Colonic mucosa (tissue), 4 donors: ENCODE results near the gene OR5AN1. TPM values are rescaled to one million over a fixed set of nuclear protein-coding genes. Genes with fewer than 3 reads are reported as not detected.

ENCODE experiments used
- DNase-seq: peaks from one replicate; pipeline ENCODE4 v3.0.0-alpha.2; 2020
- H3K27ac ChIP-seq: fragments of 200-600 bp; one replicate; pipeline ENCODE4 v1.8.0; 2021
- H3K27me3 ChIP-seq: fragments of 200-600 bp; one replicate; pipeline ENCODE4 v1.8.0; 2021
- H3K36me3 ChIP-seq: fragments of 200-600 bp; one replicate; pipeline ENCODE4 v1.8.0; 2021
- H3K4me1 ChIP-seq: fragments of 200-600 bp; one replicate; pipeline ENCODE4 v1.8.0; 2021; ENCODE audit warnings: mild to moderate bottlenecking
- H3K4me3 ChIP-seq: fragments of 200-600 bp; one replicate; pipeline ENCODE4 v1.8.0; 2021
- H3K9ac ChIP-seq, 2 donors: one replicate each; pipeline ENCODE4 v1.7.0; 2013; ENCODE audit warnings: control low read depth in 2 of 2, low read depth in 2 of 2, low read length in 2 of 2
- H3K9me3 ChIP-seq: fragments of 200-600 bp; one replicate; pipeline ENCODE4 v1.8.0; 2021
- intact Hi-C: fragments of 100-400 bp; cut with DNase I; formaldehyde crosslinking; loops from one replicate; pipeline ENCODE4 v1.14.1; 2022
- total RNA-seq, 2 donors: library from RNA; stranded (reverse); fragmentation: NEBNext Ultra II Directional in 1 of 2; extraction: Animal tissue kit (Norgen Biotek cat#: 25700) in 1 of 2; gene quantifications; one replicate each; pipeline ENCODE4 v1.2.1, GENCODE V29; 2021
- TF ChIP-seq, protein P1 (sequence below): fragments of 200-600 bp; IDR thresholded peaks from one replicate; pipeline ENCODE4 v1.8.0; 2022; ENCODE audit warnings: antibody characterized with exemption, mild to moderate bottlenecking
- donor health status: healthy.
- donor health status: DM: no; HTN: no; CAD: no.
- donor health status: DM: no; HTN: no; CAD: no.

OR5AN1 gene
- total RNA-seq, 2 donors from 2014 or later = not detected

DNA sequence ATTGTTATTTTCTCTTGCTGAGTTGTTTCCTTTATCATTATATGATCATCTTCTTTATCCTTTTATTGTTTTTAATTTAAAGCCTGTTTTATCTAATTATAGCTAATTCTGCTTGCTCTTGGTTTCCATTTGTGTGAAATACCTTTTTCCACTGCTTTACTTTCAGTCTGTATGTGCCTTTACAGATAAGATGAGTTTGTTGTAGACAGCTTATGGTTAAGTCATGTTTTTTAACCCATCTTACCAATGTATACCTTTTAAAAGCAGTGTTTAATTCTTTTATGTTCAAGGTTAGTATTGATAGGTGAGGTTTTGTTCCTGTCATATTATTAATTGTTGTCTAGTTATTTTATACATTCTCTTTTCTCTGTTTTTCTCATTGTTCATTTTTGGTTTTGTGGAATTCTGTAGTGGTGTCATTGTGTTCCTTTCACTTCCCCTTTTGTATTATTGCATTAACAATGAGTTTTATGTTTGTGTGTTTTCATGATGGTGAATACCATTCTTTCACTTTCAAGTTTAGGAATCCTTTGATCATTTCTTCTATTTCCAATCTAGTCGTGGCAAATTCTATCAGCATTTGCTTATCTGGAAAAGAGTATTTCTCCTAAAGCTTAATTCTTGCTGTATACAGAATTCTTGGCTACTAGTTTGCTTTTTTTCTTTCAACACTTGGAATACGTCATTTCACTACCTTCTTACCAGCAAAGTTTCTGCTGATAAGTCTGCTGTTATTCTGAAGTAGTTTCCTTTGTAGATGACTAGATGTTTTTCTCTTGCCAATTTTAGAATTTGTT, 21.8 kb downstream of the OR5AN1 start:
- H3K36me3 ChIP-seq = no peaks in the 10 kb centered on the region
- H3K4me3 ChIP-seq = no peak overlapping the region
- TF ChIP-seq, protein P1, sequence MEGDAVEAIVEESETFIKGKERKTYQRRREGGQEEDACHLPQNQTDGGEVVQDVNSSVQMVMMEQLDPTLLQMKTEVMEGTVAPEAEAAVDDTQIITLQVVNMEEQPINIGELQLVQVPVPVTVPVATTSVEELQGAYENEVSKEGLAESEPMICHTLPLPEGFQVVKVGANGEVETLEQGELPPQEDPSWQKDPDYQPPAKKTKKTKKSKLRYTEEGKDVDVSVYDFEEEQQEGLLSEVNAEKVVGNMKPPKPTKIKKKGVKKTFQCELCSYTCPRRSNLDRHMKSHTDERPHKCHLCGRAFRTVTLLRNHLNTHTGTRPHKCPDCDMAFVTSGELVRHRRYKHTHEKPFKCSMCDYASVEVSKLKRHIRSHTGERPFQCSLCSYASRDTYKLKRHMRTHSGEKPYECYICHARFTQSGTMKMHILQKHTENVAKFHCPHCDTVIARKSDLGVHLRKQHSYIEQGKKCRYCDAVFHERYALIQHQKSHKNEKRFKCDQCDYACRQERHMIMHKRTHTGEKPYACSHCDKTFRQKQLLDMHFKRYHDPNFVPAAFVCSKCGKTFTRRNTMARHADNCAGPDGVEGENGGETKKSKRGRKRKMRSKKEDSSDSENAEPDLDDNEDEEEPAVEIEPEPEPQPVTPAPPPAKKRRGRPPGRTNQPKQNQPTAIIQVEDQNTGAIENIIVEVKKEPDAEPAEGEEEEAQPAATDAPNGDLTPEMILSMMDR = no peak
- intact Hi-C loops = no loop called here
- no peaks in the 10 kb centered on the region for H3K27me3 ChIP-seq
- H3K4me1 ChIP-seq = no peaks in the 10 kb centered on the region
- no peak for DNase-seq
- H3K9me3 ChIP-seq = no peaks in the 10 kb centered on the region
- no peak overlapping the region for H3K9ac ChIP-seq
- H3K27ac ChIP-seq = no peak overlapping the region

DNA sequence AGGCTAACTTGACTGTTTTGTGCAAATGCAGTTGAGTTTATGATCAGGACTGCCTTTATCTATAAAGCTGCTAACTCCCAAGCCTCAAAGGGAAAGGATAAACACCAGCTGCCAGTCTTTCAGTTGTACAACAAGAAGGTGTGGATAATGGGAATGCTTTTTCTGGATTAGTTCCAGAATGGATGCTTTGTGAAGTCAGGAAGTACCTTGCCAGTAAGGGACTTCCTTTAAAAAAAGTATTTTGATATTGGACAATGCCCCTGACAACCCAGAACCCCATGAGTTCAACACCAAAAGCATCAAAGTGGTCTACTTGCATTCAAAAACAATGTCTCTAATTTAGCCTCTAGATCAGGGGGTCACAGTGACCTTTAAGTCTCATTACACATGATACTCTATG, 35.5 kb downstream of the OR5AN1 start:
- H3K9me3 ChIP-seq = no peaks in the 10 kb centered on the region
- no peaks in the 10 kb centered on the region for H3K27me3 ChIP-seq
- no peak overlapping the region for H3K27ac ChIP-seq
- H3K9ac ChIP-seq = no peak overlapping the region
- TF ChIP-seq, protein P1 = no peak
- no peaks in the 10 kb centered on the region for H3K4me1 ChIP-seq
- no peak overlapping the region for H3K4me3 ChIP-seq
- intact Hi-C loops = no loop called here
- no peak for DNase-seq
- H3K36me3 ChIP-seq = no peaks in the 10 kb centered on the region

DNA sequence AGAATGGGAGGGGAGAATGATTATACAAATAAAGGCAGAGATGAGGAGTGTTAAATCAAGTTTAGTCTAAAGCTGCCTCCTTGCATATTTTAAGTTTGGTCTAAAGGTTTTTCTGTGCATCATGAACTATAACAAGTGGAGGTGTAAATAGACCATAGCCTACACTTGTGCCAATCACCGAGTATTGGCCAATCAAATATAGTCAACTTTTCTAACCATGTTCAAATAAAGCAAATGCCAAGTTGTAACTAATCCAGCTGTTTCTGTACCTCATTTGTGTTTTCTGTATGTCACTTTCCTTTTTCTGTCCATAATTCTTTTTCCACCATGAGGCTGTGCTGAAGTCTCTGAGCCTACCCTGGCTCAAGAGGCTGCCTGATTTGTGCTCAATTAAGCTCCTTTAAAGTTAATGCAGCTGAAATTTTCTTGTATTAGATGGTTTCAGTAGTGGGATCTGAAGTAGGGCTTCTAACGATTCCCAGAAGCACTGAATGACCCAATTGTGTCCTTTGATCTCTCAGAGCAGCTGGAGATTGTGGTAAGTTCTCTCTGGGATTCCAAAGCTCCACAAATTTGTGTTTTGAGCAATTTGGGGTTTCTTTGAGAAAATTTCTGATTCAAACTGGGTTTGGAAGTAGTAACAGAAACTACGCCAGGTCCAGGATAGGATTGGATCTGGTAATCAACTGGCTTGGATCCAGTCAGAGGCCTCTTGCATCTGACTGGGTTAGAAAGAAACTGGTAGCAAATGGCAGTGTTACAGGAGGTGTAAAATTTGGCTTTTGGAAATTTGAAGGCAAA, 42.0 kb downstream of the OR5AN1 start:
- Histone ChIP-seq H3K9ac (no peak overlapping the region), H3K36me3 (no peaks in the 10 kb centered on the region), H3K9me3 (no peaks in the 10 kb centered on the region), H3K27me3 (no peaks in the 10 kb centered on the region), H3K4me3 (no peak overlapping the region), H3K27ac (no peak overlapping the region), H3K4me1 (no peaks in the 10 kb centered on the region)
- TF ChIP-seq, protein P1 = no peak
- intact Hi-C loops = no loop called here
- no peak for DNase-seq

DNA sequence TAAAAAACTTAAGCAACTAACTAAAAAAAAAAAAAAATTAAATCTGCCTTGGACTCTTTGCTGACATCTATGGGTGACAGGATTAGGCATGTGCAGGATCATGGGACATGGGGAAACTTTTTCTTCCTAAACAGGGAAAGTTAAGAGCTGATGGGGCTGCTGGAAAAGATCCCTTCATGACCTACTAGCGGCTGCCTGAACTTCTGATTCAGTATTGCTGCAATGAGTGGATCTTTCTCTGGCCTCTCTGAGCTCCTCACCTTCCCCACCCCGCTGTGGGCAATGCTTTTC, 42.5 kb downstream of the OR5AN1 start:
- Histone ChIP-seq H3K27ac (no peak overlapping the region), H3K27me3 (no peaks in the 10 kb centered on the region), H3K4me1 (no peaks in the 10 kb centered on the region), H3K9me3 (no peaks in the 10 kb centered on the region), H3K4me3 (no peak overlapping the region), H3K36me3 (no peaks in the 10 kb centered on the region), H3K9ac (no peak overlapping the region)
- intact Hi-C loops = no loop called here
- no peak for DNase-seq
- TF ChIP-seq, protein P1 = no peak

DNA sequence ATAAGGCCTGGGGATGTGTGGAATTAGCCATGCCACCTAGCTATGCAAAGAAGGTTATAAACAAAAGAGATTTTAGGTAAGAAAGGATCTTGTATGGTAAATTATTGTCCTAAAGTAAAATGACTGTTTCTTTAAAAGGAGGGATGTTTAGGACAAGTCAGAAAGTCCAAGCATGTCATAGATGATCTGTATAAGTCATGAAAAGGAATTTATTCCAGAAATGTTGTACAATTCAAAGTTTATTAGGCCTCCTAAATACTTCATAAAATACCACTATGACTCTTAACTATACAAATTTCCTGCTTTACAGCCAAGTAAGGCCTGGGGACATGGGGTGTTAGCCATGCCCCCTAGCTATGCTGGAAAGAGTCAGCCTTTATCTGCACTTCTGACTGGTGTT, 44.9 kb downstream of the OR5AN1 start:
- H3K27ac ChIP-seq = no peak overlapping the region
- H3K4me1 ChIP-seq = no peaks in the 10 kb centered on the region
- no peak for DNase-seq
- no peak overlapping the region for H3K9ac ChIP-seq
- H3K9me3 ChIP-seq = no peaks in the 10 kb centered on the region
- no peaks in the 10 kb centered on the region for H3K27me3 ChIP-seq
- no peak overlapping the region for H3K4me3 ChIP-seq
- TF ChIP-seq, protein P1 = no peak
- H3K36me3 ChIP-seq = no peaks in the 10 kb centered on the region
- intact Hi-C loops = no loop called here
